Loucy (cell line): Measurements from ENCODE around the gene NIPBL.

Experiments used
- H2AFZ ChIP-seq: fragments of 200-600 bp; sonication (generic); 2 replicates; pipeline ENCODE4 v1.6.0; 2016; ENCODE audit warnings: antibody characterized with exemption, mild to moderate bottlenecking, low read length, moderate library complexity
- H3F3A ChIP-seq: fragments of 200-600 bp; 2 replicates; pipeline ENCODE4 v1.6.0; 2016; ENCODE audit warnings: antibody characterized with exemption, low read depth, mild to moderate bottlenecking
- H3K27me3 ChIP-seq: fragments of 200-600 bp; sonication (generic); 2 replicates; pipeline ENCODE4 v1.6.1; 2014; ENCODE audit warnings: low read length, mild to moderate bottlenecking; ENCODE audit not compliant: insufficient read depth, poor library complexity, severe bottlenecking
- H3K36me3 ChIP-seq: fragments of 200-600 bp; sonication (generic); 2 replicates; pipeline ENCODE4 v1.6.1; 2016; ENCODE audit warnings: low read length; ENCODE audit not compliant: insufficient read depth
- H3K4me1 ChIP-seq: fragments of 200-600 bp; sonication (generic); 2 replicates; pipeline ENCODE4 v1.5.1; 2014; ENCODE audit warnings: low read length, mild to moderate bottlenecking; ENCODE audit not compliant: insufficient read depth, poor library complexity, severe bottlenecking
- H3K4me2 ChIP-seq: fragments of 200-600 bp; sonication (generic); 2 replicates; pipeline ENCODE4 v1.6.0; 2014; ENCODE audit warnings: antibody characterized with exemption, low read length, low read depth, mild to moderate bottlenecking; ENCODE audit not compliant: poor library complexity, severe bottlenecking
- H3K4me3 ChIP-seq: fragments of 200-600 bp; sonication (generic); 2 replicates; pipeline ENCODE4 v1.5.1; 2014; ENCODE audit warnings: low read length, mild to moderate bottlenecking, mixed read lengths; ENCODE audit not compliant: poor library complexity, severe bottlenecking
- H3K79me2 ChIP-seq: fragments of 200-600 bp; sonication (generic); 2 replicates; pipeline ENCODE4 v1.6.1; 2014; ENCODE audit warnings: low read length; ENCODE audit not compliant: insufficient read depth
- H3K9ac ChIP-seq: fragments of 200-600 bp; sonication (generic); 2 replicates; pipeline ENCODE4 v1.6.0; 2014; ENCODE audit warnings: mild to moderate bottlenecking, low read depth, low read length, moderate library complexity; ENCODE audit not compliant: poor library complexity, severe bottlenecking
- H3K9me2 ChIP-seq: fragments of 200-600 bp; sonication (generic); replicated peaks from 2 replicates; pipeline ENCODE4 v1.6.1; 2016; ENCODE audit warnings: low read depth, low read length, mixed read lengths
- H3K9me3 ChIP-seq: fragments of 200-600 bp; sonication (generic); 2 replicates; pipeline ENCODE4 v1.6.1; 2014; ENCODE audit warnings: mild to moderate bottlenecking, antibody characterized with exemption, low read length, low read depth; ENCODE audit not compliant: insufficient read depth
- H4K20me1 ChIP-seq: fragments of 200-600 bp; sonication (generic); 2 replicates; pipeline ENCODE4 v1.6.0; 2014; ENCODE audit warnings: antibody characterized with exemption, low read length, mild to moderate bottlenecking; ENCODE audit not compliant: insufficient read depth, poor library complexity, severe bottlenecking
- CTCF ChIP-seq: fragments of 200-600 bp; sonication (generic); conservative IDR thresholded peaks from 2 replicates; pipeline ENCODE4 v1.5.1; 2014; ENCODE audit warnings: mild to moderate bottlenecking, antibody characterized with exemption, low read length
- EZH2phosphoT487 ChIP-seq: fragments of 200-600 bp; IDR thresholded peaks from 2 replicates; pipeline ENCODE4 v1.6.1; 2018; ENCODE audit warnings: antibody characterized with exemption, mild to moderate bottlenecking, moderate library complexity, borderline replicate concordance

NIPBL gene

GRCh38 chr5:36935805-36936204 is 59.2 kb downstream of the NIPBL start:
- no peak overlapping the region for H3K4me3 ChIP-seq
- TF ChIP-seq CTCF = no peak
- no peak for TF ChIP-seq EZH2phosphoT487
- H3K9ac ChIP-seq = no peak overlapping the region
- H3K27me3 ChIP-seq = no peaks in the 10 kb centered on the region
- peaks cover 90% of the 10 kb centered on the region for H4K20me1 ChIP-seq
- no peaks in the 10 kb centered on the region for H3F3A ChIP-seq
- no peaks in the 10 kb centered on the region for H3K36me3 ChIP-seq
- H3K9me3 ChIP-seq = no peaks in the 10 kb centered on the region
- peaks cover 14% of the 10 kb centered on the region for H3K4me1 ChIP-seq
- H3K9me2 ChIP-seq = no peaks in the 10 kb centered on the region
- H2AFZ ChIP-seq = no peak overlapping the region
- no peak overlapping the region for H3K4me2 ChIP-seq
- peaks cover 100% of the 10 kb centered on the region for H3K79me2 ChIP-seq

GRCh38 chr5:36936309-36936708 is 59.7 kb downstream of the NIPBL start:
- H3K4me1 ChIP-seq = peaks cover 14% of the 10 kb centered on the region
- no peak overlapping the region for H2AFZ ChIP-seq
- H3K27me3 ChIP-seq = no peaks in the 10 kb centered on the region
- H3K9ac ChIP-seq = no peak overlapping the region
- H3K79me2 ChIP-seq = peaks cover 100% of the 10 kb centered on the region
- H4K20me1 ChIP-seq = peaks cover 90% of the 10 kb centered on the region
- no peak overlapping the region for H3K4me2 ChIP-seq
- H3K9me3 ChIP-seq = no peaks in the 10 kb centered on the region
- TF ChIP-seq CTCF (no peak), EZH2phosphoT487 (no peak)
- H3F3A ChIP-seq = no peaks in the 10 kb centered on the region
- no peaks in the 10 kb centered on the region for H3K36me3 ChIP-seq
- no peaks in the 10 kb centered on the region for H3K9me2 ChIP-seq
- H3K4me3 ChIP-seq = no peak overlapping the region

GRCh38 chr5:36938129-36938528 is 61.6 kb downstream of the NIPBL start:
- Histone ChIP-seq H3K9me2 (no peaks in the 10 kb centered on the region), H3K4me1 (peaks cover 14% of the 10 kb centered on the region), H3K36me3 (no peaks in the 10 kb centered on the region), H3K4me3 (no peak overlapping the region), H3K9me3 (no peaks in the 10 kb centered on the region), H3F3A (no peaks in the 10 kb centered on the region), H3K27me3 (no peaks in the 10 kb centered on the region), H3K79me2 (peaks cover 98% of the 10 kb centered on the region), H4K20me1 (peaks cover 83% of the 10 kb centered on the region), H2AFZ (no peak overlapping the region), H3K9ac (no peak overlapping the region), H3K4me2 (no peak overlapping the region)
- no peak for TF ChIP-seq EZH2phosphoT487
- no peak for TF ChIP-seq CTCF
